H1 (cell line): Measurements from ENCODE around the gene RAET1G. TPM values are rescaled to one million over a fixed set of nuclear protein-coding genes. Genes with fewer than 3 reads are reported as not detected.

Experiments used
- CTCF ChIA-PET: fragments of 300-600 bp; sonication (Branson Sonifier 250); formaldehyde crosslinking; loops from one replicate; lab custom pipeline; 2021; ENCODE audit not compliant: partially characterized antibody; lab: Charles Lee
- POLR2A ChIA-PET: fragments of 300-600 bp; sonication (Branson Sonifier 250); formaldehyde crosslinking; loops from one replicate; lab custom pipeline; 2021; ENCODE audit warnings: inconsistent platforms; ENCODE audit not compliant: partially characterized antibody; lab: Charles Lee
- DNase-seq, 2 experiments: peaks; one replicate each; pipeline versions ENCODE4 v3.0.0 to v3.0.0-alpha.2; 2010 to 2022; ENCODE audit warnings: low spot score in 2 of 2, low read depth in 1 of 2, mixed read lengths in 1 of 2
- FAIRE-seq: peaks from 2 replicates; lab custom pipeline; 2011; peaks lifted over from hg19 to GRCh38; lab: Jason Lieb, UNC
- H2AFZ ChIP-seq: 2 replicates; pipeline ENCODE4 v1.8.1; 2012; ENCODE audit warnings: low read length, inconsistent platforms
- H2AK5ac ChIP-seq: 2 replicates; pipeline ENCODE4 v1.6.1; 2013; ENCODE audit warnings: low read depth, low read length
- H2BK120ac ChIP-seq: replicated peaks from 2 replicates; pipeline ENCODE3; 2013; ENCODE audit warnings: low read depth, low read length, inconsistent platforms
- H2BK12ac ChIP-seq: 2 replicates; pipeline ENCODE4 v1.6.1; 2013; ENCODE audit warnings: low read depth, low read length
- H2BK15ac ChIP-seq: 2 replicates; pipeline ENCODE4 v1.6.1; 2013; ENCODE audit warnings: low read length
- H2BK20ac ChIP-seq: 2 replicates; pipeline ENCODE4 v1.6.1; 2013; ENCODE audit warnings: low read length
- H2BK5ac ChIP-seq: 2 replicates; pipeline ENCODE4 v1.6.1; 2013; ENCODE audit warnings: low read depth, low read length
- H3K14ac ChIP-seq: 2 replicates; pipeline ENCODE4 v1.6.1; 2013; ENCODE audit warnings: inconsistent platforms; ENCODE audit not compliant: insufficient read length
- H3K18ac ChIP-seq: 2 replicates; pipeline ENCODE4 v1.6.1; 2013; ENCODE audit warnings: low read length; ENCODE audit errors: extremely low read depth
- H3K23ac ChIP-seq: 2 replicates; pipeline ENCODE4 v1.6.1; 2013; ENCODE audit warnings: inconsistent platforms; ENCODE audit not compliant: insufficient read length
- H3K23me2 ChIP-seq: 2 replicates; pipeline ENCODE4 v1.6.1; 2013; ENCODE audit warnings: low read depth, low read length
- H3K27ac ChIP-seq: 2 replicates; pipeline ENCODE4 v1.6.1; 2011; ENCODE audit warnings: low read depth, low read length, inconsistent platforms
- H3K27me3 ChIP-seq, 4 experiments: replicated peaks in 1 of 4; 1 replicate in 1 of 4; 2 replicates in 3 of 4; pipeline versions ENCODE4 v1.6.1 to v1.8.1; 2011 to 2013; ENCODE audit warnings: low read length in 3 of 4, mild to moderate bottlenecking in 3 of 4, inconsistent platforms in 2 of 4, mixed read lengths in 2 of 4, moderate library complexity in 1 of 4; ENCODE audit not compliant: control insufficient read depth in 3 of 4, insufficient read depth in 3 of 4; ENCODE audit errors: extremely low read depth in 1 of 4
- H3K36me3 ChIP-seq, 4 experiments: 2 replicates each; pipeline versions ENCODE4 v1.6.1 to v1.8.1; 2011 to 2013; ENCODE audit warnings: mild to moderate bottlenecking in 4 of 4, low read length in 3 of 4, moderate library complexity in 2 of 4, control low read depth in 1 of 4, inconsistent platforms in 1 of 4; ENCODE audit not compliant: insufficient read depth in 4 of 4, control insufficient read depth in 2 of 4
- H3K4ac ChIP-seq: replicated peaks from 2 replicates; pipeline ENCODE3; 2013; ENCODE audit warnings: low read length, low read depth, mixed read lengths, inconsistent platforms; ENCODE audit not compliant: insufficient read length
- H3K4me1 ChIP-seq, 4 experiments: replicated peaks in 1 of 4; 1 replicate in 1 of 4; 2 replicates in 3 of 4; pipeline versions ENCODE4 v1.6.1 to v1.8.1; 2011 to 2013; ENCODE audit warnings: low read length in 3 of 4, inconsistent platforms in 2 of 4, mixed read lengths in 1 of 4; ENCODE audit not compliant: insufficient read depth in 4 of 4, control insufficient read depth in 3 of 4
- H3K4me2 ChIP-seq, 2 experiments: 2 replicates each; pipeline versions ENCODE4 v1.6.1 to v1.8.1; 2011 to 2013; ENCODE audit warnings: low read depth in 2 of 2, low read length in 2 of 2, control low read depth in 1 of 2, inconsistent platforms in 1 of 2, mild to moderate bottlenecking in 1 of 2; ENCODE audit not compliant: insufficient read depth in 1 of 2
- H3K4me3 ChIP-seq, 4 experiments: fragments of 200-600, 300-600 bp in 1 of 4; sonication (generic), shearing (Covaris generic), sonication (Bioruptor Twin) in 1 of 4; 2 replicates each; pipeline versions ENCODE4 v1.5.1 to v1.8.1; 2011 to 2016; ENCODE audit warnings: low read length in 4 of 4, low read depth in 3 of 4, control low read depth in 2 of 4, inconsistent platforms in 2 of 4, mild to moderate bottlenecking in 2 of 4, mixed read lengths in 1 of 4, moderate library complexity in 1 of 4; ENCODE audit not compliant: insufficient read depth in 2 of 4; ENCODE audit errors: extremely low read depth in 1 of 4
- H3K56ac ChIP-seq: replicated peaks from 2 replicates; pipeline ENCODE3; 2013; ENCODE audit warnings: low read depth, mild to moderate bottlenecking, mixed read lengths, low read length, inconsistent platforms; ENCODE audit not compliant: insufficient read length
- H3K79me1 ChIP-seq: 2 replicates; pipeline ENCODE4 v1.6.1; 2013; ENCODE audit warnings: low read depth, low read length, control low read depth
- H3K79me2 ChIP-seq, 2 experiments: 2 replicates each; pipeline versions ENCODE4 v1.6.1 to v1.8.1; 2012 to 2013; ENCODE audit warnings: low read length in 2 of 2, mild to moderate bottlenecking in 2 of 2, inconsistent platforms in 1 of 2; ENCODE audit not compliant: insufficient read depth in 2 of 2, control insufficient read depth in 1 of 2
- H3K9ac ChIP-seq, 4 experiments: replicated peaks in 1 of 4; 1 replicate in 1 of 4; 2 replicates in 3 of 4; pipeline versions ENCODE4 v1.6.1 to v1.8.1; 2011 to 2013; ENCODE audit warnings: low read depth in 3 of 4, low read length in 3 of 4, control low read depth in 2 of 4, mild to moderate bottlenecking in 2 of 4, moderate library complexity in 2 of 4, inconsistent platforms in 1 of 4; ENCODE audit errors: extremely low read depth in 1 of 4
- H3K9me3 ChIP-seq, 2 experiments: 2 replicates each; pipeline versions ENCODE4 v1.6.1 to v1.8.1; 2012 to 2013; ENCODE audit warnings: mild to moderate bottlenecking in 2 of 2, moderate library complexity in 2 of 2, control low read depth in 1 of 2, inconsistent platforms in 1 of 2, low read depth in 1 of 2, low read length in 1 of 2, mixed read lengths in 1 of 2; ENCODE audit not compliant: insufficient read depth in 2 of 2
- H4K20me1 ChIP-seq, 2 experiments: replicated peaks in 1 of 2; 2 replicates each; pipeline versions ENCODE3 to v1.8.1; 2011 to 2013; ENCODE audit warnings: inconsistent platforms in 2 of 2, low read length in 2 of 2, mild to moderate bottlenecking in 1 of 2; ENCODE audit not compliant: insufficient read depth in 2 of 2, control insufficient read depth in 1 of 2
- H4K5ac ChIP-seq: 2 replicates; pipeline ENCODE4 v1.6.1; 2013; ENCODE audit warnings: low read length, low read depth, mixed read lengths, inconsistent platforms; ENCODE audit not compliant: insufficient read length
- H4K8ac ChIP-seq: 2 replicates; pipeline ENCODE4 v1.8.0; 2013; ENCODE audit warnings: mild to moderate bottlenecking, moderate library complexity, low read length, inconsistent platforms; ENCODE audit not compliant: insufficient read depth; ENCODE audit errors: extremely low read depth
- H4K91ac ChIP-seq: replicated peaks from 2 replicates; pipeline ENCODE3; 2013; ENCODE audit warnings: low read length, mixed read lengths, inconsistent platforms; ENCODE audit not compliant: insufficient read length
- ASH2L ChIP-seq: fragments of 200-600, 300-600 bp; sonication (generic); IDR thresholded peaks from one replicate; pipeline ENCODE4 v1.7.1; 2017; ENCODE audit warnings: low read length
- BCL11A ChIP-seq, 2 experiments: IDR thresholded peaks; one replicate each; pipeline ENCODE4 v1.6.1; 2011; ENCODE audit warnings: low read depth in 2 of 2, low read length in 2 of 2, mild to moderate bottlenecking in 2 of 2
- CBX8 ChIP-seq: fragments of 300-800, 300-1000 bp; sonication (generic); IDR thresholded peaks from 2 replicates; pipeline ENCODE4 v1.7.1; 2016; ENCODE audit warnings: low read depth, low read length, borderline replicate concordance
- FOSL1 ChIP-seq: IDR thresholded peaks from 2 replicates; pipeline ENCODE4 v1.6.1; 2011; ENCODE audit warnings: mild to moderate bottlenecking, low read depth, low read length, moderate library complexity; ENCODE audit not compliant: insufficient read depth
- KDM1A ChIP-seq: fragments of 200-600, 300-600 bp; sonication (generic); IDR thresholded peaks from 2 replicates; pipeline ENCODE4 v1.7.1; 2016; ENCODE audit warnings: mild to moderate bottlenecking, low read length, borderline replicate concordance
- KDM4A ChIP-seq: IDR thresholded peaks from one replicate; pipeline ENCODE4 v1.7.1; 2012; ENCODE audit warnings: low read depth, mild to moderate bottlenecking, moderate library complexity, low read length, inconsistent platforms; ENCODE audit not compliant: severe bottlenecking
- RXRA ChIP-seq: IDR thresholded peaks from 2 replicates; pipeline ENCODE4 v1.6.1; 2011; ENCODE audit warnings: low read depth, mild to moderate bottlenecking, low read length, moderate library complexity; ENCODE audit not compliant: insufficient read depth
- YY1 ChIP-seq: IDR thresholded peaks from 2 replicates; pipeline ENCODE4 v1.6.1; 2011; ENCODE audit warnings: low read depth, mild to moderate bottlenecking, low read length
- WGBS, 2 experiments: shearing (Covaris generic) in 1 of 2; methylation state at CpG; one replicate each; pipeline versions ENCODE4 v1.1.6 to v1.1.7; 2013 to 2015; ENCODE audit warnings: low lambda C conversion rate in 2 of 2, mixed read lengths in 2 of 2, inconsistent platforms in 1 of 2, low coverage in 1 of 2, missing lambda C conversion rate in 1 of 2; ENCODE audit not compliant: insufficient replicate concordance in 2 of 2, insufficient coverage in 1 of 2, insufficient read length in 1 of 2; ENCODE audit errors: extremely low coverage in 1 of 2, missing lambda C conversion rate in 1 of 2; 5-methylcytosine and 5-hydroxymethylcytosine counted together
- polyA plus RNA-seq, 7 experiments: library from polyadenylated mRNA; depleted of rRNA in 3 of 7; stranded (reverse) in 5 of 7; unstranded in 2 of 7; fragments of >200 nt in 5 of 7; fragments of 200-250 nt in 2 of 7; gene quantifications; 1 replicate in 5 of 7; 2 replicates in 1 of 7; 4 replicates in 1 of 7; pipeline versions ENCODE4 v1.2.1 to v1.2.3, GENCODE V29; 2011 to 2013; ENCODE audit warnings: missing spikeins in 2 of 7, mixed read lengths in 2 of 7
- total RNA-seq: library from RNA; stranded (reverse); fragmentation: NEBNext Ultra II Directional; extraction: Animal tissue kit (Norgen Biotek cat#: 25700); gene quantifications from 2 replicates; pipeline ENCODE4 v1.2.1, GENCODE V29; 2021
- TF ChIP-seq, protein P1 (sequence below): IDR thresholded peaks from 2 replicates; pipeline ENCODE4 v1.6.1; 2012; ENCODE audit warnings: low read length, inconsistent platforms
- TF ChIP-seq, protein P2 (sequence below): IDR thresholded peaks from 2 replicates; pipeline ENCODE4 v1.6.1; 2012; ENCODE audit warnings: inconsistent platforms

The RAET1G gene
- total and polyA plus RNA-seq, 2 of the 8 experiments (the other 6 are each of a cell fraction or from before 2014, with no cell fraction given), result 0.08 TPM; not detected in 1

DNA sequence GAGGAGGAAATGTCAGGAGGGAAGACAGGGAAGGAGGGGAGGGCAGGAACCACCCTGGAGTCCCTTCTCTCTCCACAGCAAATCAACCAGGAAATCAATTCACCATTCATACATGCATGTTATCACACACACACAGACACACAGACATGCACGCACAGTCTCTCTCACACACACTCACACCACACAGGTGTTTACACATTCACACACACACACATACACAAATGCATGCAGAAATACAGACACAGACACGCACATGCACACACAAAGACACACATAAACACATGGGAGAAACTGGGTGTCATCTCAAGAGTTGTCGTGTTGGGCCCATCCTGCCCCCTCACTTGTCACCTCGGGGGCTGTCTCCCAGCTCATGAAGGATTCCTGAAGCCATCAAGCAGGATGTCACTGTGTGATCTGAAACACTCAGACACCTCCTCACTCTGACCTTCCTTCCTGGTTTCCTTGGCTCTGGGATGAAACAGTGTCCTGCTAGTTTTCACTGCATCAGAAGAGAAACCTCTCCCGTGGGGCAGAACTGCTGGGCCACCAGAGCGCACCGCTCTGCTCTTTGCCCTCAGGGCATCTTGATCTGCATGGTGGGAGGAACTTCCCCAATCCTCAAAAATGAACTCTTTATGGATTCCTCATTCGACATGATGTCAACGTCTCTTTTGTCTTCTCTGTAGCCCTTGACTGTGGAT, 9.2 kb downstream of the RAET1G start:
- no peak overlapping the region for H3K18ac ChIP-seq
- H4K20me1 ChIP-seq, result peaks cover 0 to 2% of the 10 kb centered on the region in 2 experiments
- FAIRE-seq, result no peak
- no peaks in the 10 kb centered on the region for H3K23me2 ChIP-seq
- H3K14ac ChIP-seq, result no peak overlapping the region
- no peaks in the 10 kb centered on the region for H3K79me2 ChIP-seq
- H3K4me2 ChIP-seq, result no peak overlapping the region
- H3K27me3 ChIP-seq, result no peaks in the 10 kb centered on the region
- no peak overlapping the region for H3K27ac ChIP-seq
- H2BK20ac ChIP-seq, result no peak overlapping the region
- no peak overlapping the region for H3K56ac ChIP-seq
- no peak overlapping the region for H2BK120ac ChIP-seq
- ChIA-PET POLR2A (interaction anchor here (1.3 kb wide), 1 partner anchor 9 kb away, joined by 3 read pairs; no protein-coding TSS in a partner anchor), CTCF (interaction anchor here (0.8 to 2.1 kb wide), 7 partner anchors 8 to 93 kb away, joined by 3 to 10 read pairs (median 5); no protein-coding TSS in a partner anchor)
- H3K79me1 ChIP-seq, result no peaks in the 10 kb centered on the region
- H2AFZ ChIP-seq, result no peak overlapping the region
- 78% methylated on average over 9 of the region's 9 CpGs; no CpG with 5 or more reads in 1 of the 2 experiments for WGBS, 2 experiments
- H3K9me3 ChIP-seq, result peaks cover 9 to 20% of the 10 kb centered on the region in 2 experiments; a peak in 3 of 4 replicates
- H4K5ac ChIP-seq, result no peak overlapping the region
- DNase-seq, result peak in 1 of 2 experiments; percentile 22
- H4K8ac ChIP-seq, result no peak overlapping the region
- no peak overlapping the region for H2BK12ac ChIP-seq
- no peak overlapping the region for H2AK5ac ChIP-seq
- H2BK5ac ChIP-seq, result no peak overlapping the region
- H4K91ac ChIP-seq, result no peak overlapping the region
- no peak overlapping the region for H2BK15ac ChIP-seq
- no peaks in the 10 kb centered on the region for H3K36me3 ChIP-seq
- H3K4me3 ChIP-seq, result no peak overlapping the region
- no peak overlapping the region for H3K23ac ChIP-seq
- H3K9ac ChIP-seq, result no peak overlapping the region
- H3K4me1 ChIP-seq, result no peaks in the 10 kb centered on the region
- no peak overlapping the region for H3K4ac ChIP-seq
- TF ChIP-seq RXRA (no peak), CBX8 (no peak), YY1 (no peak), KDM1A (no peak), BCL11A (IDR thresholded peaks at IDR 0.05; ENCODE audit: low read depth in 2 of 2, low read length in 2 of 2) (no peak), ASH2L (no peak), FOSL1 (no peak), KDM4A (no peak)
- TF ChIP-seq, protein P1, sequence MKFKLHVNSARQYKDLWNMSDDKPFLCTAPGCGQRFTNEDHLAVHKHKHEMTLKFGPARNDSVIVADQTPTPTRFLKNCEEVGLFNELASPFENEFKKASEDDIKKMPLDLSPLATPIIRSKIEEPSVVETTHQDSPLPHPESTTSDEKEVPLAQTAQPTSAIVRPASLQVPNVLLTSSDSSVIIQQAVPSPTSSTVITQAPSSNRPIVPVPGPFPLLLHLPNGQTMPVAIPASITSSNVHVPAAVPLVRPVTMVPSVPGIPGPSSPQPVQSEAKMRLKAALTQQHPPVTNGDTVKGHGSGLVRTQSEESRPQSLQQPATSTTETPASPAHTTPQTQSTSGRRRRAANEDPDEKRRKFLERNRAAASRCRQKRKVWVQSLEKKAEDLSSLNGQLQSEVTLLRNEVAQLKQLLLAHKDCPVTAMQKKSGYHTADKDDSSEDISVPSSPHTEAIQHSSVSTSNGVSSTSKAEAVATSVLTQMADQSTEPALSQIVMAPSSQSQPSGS, result no peak
- TF ChIP-seq, protein P2, sequence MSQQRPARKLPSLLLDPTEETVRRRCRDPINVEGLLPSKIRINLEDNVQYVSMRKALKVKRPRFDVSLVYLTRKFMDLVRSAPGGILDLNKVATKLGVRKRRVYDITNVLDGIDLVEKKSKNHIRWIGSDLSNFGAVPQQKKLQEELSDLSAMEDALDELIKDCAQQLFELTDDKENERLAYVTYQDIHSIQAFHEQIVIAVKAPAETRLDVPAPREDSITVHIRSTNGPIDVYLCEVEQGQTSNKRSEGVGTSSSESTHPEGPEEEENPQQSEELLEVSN, result no peak
